Ureter (tissue), 1 donor: ENCODE measurements around the gene AHSG. TPM values are rescaled to one million over a fixed set of nuclear protein-coding genes. Genes with fewer than 3 reads are reported as not detected.

ENCODE experiments used
- DNase-seq: peaks from one replicate; pipeline ENCODE4 v3.0.0-alpha.2; 2020; ENCODE audit warnings: low spot score
- total RNA-seq: library from RNA; stranded (reverse); gene quantifications from one replicate; pipeline ENCODE4 v1.2.4, GENCODE V29; 2023
- donor health status: DM: yes; HTN: yes; CAD: no.

The AHSG gene
- total RNA-seq, 1 donor from 2014 or later: not detected

DNA sequence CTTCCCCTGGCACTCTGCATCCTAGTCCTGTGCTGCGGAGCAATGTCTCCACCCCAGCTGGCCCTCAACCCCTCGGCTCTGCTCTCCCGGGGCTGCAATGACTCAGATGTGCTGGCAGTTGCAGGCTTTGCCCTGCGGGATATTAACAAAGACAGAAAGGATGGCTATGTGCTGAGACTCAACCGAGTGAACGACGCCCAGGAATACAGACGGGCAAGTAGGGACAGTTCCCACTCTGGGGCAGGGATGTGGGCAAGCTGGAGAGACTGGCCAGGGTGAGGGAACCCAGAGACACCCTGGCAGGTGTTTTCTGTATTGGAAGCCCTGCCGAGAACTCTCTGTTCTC lies 27.6 kb downstream of the AHSG start:
- DNase-seq: no peak

GRCh38 chr3:186640929-186641328 lies 28.1 kb downstream of the AHSG start:
- no peak for DNase-seq

- no peak for DNase-seq
Observed at GRCh38 chr3:186642014-186642413, 29.2 kb downstream of the AHSG start.

DNA sequence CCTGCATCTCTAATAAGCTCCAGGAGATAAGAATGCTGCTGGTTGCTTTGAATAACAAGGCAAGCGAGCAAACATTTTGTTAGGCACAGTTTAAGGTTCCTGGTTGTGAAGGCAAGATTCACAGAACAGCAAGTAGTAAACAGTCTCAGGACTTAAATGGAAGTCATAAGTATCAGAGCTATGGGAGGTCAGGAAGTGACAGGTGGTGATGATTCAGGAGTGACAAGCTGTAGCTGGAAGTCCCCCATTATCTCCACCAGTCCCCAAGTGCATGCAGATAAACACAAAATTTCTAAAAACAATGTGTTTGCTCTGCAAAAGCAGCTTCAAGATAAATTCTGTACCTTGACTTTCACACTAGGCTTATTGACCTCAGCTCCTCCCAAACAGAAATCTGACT lies 30.6 kb downstream of the AHSG start:
- no peak for DNase-seq

GRCh38 chr3:186644683-186645082 lies 31.8 kb downstream of the AHSG start:
- DNase-seq: no peak

DNA sequence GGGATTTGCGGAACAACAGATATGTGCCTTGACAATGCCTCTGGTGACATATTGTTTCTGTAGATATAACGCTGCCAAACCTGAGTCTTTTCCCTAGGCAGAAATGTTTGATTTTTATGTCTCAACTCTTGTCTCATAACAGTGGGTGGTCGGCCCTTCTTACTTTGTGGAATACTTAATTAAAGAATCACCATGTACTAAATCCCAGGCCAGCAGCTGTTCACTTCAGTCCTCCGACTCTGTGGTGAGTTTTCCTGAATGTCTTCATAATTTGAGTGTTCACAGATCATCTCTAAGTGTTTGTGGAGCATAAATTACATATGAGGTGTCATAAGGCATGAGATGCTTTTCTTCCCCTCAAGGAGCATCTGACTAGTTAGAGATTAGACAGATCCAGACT lies 33.2 kb downstream of the AHSG start:
- DNase-seq: no peak

- DNase-seq: no peak
Observed at GRCh38 chr3:186646841-186647240, 34.0 kb downstream of the AHSG start.

GRCh38 chr3:186648851-186649250 lies 36.0 kb downstream of the AHSG start:
- no peak for DNase-seq

DNA sequence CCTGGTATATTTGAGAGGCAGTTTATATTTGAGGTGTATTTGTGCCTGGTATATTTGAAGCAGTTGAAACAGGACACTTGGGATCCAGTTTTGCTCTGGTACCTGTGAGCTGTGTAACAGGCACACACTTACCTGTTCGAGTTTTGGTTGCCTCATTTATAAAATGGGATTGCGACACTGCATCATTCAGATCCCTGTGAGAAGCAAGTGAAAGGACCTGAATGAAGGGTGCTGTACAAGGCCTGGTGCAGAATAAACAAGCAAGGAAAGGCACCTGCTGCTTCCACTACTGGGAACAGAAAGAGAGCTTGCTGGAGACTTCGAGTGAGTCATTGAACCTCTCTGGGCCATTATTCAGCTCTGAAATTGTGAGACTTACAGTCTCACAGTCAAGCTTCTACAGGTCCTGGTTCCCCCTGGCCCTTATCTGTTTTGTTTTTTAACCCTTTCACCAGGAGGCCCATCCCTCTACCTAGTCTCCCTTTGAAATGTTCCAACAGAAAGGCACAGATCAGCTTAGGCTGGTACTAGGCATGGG lies 38.9 kb downstream of the AHSG start:
- DNase-seq: no peak

GRCh38 chr3:186653080-186653707 lies 40.3 kb downstream of the AHSG start:
- no peak for DNase-seq

DNA sequence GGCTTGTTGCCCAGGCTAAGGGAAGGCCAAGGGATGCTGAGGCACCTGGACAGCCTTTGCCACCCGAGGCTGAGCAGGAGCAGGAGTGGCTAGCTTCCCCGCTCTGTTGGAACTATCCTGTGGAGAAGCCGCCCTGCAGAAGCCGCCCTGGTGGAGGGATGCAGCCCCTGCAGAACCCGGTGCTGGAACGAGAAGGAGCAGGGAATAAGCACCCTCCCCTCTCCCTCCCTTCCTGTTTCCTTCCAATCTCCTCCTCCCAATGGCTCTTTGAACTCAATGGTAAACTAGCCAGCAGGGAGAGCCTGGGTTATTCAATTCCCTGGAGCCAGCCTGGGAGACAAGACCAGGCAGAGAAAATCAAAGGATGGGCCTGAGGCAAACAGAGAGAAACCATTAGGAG lies 41.1 kb downstream of the AHSG start:
- no peak for DNase-seq

- DNase-seq: no peak
Observed at GRCh38 chr3:186663361-186664118, 50.7 kb downstream of the AHSG start.

GRCh38 chr3:186664119-186664495 lies 51.2 kb downstream of the AHSG start:
- no peak for DNase-seq

GRCh38 chr3:186664506-186664905 lies 51.6 kb downstream of the AHSG start:
- no peak for DNase-seq

GRCh38 chr3:186665625-186666188 lies 52.8 kb downstream of the AHSG start, which contains the start of gene HRG:
Gene HRG (plus strand): TSS chr3:186666014. CDS start chr3:186666032, 18 bp downstream.
- no peak for DNase-seq

DNA sequence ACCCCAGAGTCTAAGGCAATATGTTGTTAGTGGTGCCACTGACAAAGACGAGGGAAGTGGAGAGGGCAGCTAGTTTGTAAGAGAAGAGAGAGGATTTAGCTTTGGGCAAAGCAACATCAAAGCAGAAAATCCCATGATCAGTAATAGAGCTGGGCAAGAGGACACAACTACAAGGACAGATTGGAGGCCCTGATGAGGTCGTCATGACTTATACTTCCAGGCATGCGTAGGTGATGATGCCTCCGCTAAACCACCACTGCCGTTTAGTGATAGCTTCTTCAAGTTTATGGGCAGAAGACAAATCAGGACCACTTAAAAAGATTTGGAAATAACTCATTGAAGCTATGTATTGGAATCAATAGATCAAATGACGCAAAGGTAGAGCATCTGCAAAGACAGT lies 55.6 kb downstream of the AHSG start:
- DNase-seq: no peak

DNA sequence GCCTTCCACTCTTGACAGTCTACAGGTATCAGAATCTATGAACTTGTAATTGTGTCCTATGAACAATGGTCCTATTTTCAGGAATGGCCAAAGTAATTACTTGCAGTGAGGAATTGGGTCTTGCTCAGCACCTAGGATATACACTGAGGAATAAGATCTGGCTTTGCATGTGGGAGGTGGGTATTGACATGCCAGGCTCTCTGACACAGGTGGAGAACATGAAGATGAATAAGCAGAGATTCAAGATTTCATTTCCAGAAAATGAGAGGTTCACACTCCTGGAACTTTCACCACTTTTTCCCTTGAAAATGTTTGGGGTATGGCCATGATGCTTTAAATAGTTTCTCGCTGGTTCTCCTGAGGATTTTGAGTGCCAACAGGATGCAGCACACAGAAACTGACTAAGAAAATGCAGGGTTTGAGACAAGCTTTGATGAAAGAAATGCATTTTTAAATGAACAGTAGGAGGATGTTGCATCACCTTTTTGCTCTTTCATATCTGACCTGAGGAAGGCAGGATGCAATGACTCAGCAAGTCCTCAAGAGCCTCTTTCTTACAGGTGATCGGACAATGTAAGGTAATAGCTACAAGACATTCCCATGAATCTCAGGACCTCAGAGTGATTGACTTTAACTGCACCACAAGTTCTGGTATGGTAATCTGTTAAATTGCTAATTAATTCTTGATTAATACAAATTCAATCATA lies 56.7 kb downstream of the AHSG start:
- DNase-seq: no peak

DNA sequence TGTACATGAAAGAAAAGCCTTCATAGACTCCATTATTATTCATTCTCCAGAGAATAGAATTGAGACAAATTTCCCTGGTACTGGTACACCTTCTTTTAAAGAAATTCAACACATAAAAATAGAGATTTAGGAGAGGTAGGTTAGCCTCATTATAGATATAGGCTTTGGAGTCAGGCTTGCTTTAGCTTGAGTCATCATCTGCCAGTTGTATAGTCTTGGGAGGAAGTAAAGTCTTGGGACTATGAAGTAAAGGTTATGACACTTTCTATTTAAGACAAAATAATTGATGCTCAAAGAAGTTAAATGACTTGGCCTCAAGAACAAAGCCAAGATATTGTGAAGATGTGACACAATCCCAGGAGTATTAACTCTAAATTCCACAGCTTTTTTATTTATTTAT lies 57.3 kb downstream of the AHSG start:
- DNase-seq: no peak
